BLaER1 (cell line): Measurements from ENCODE around the gene MYT1.
A peak's percentile ranks its signal among the peaks of the same experiment; 100 is the strongest.

Experiments used
- H3K27ac ChIP-seq: shearing (Covaris generic); formaldehyde crosslinking; 2 replicates; pipeline ENCODE4 v1.8.1; 2022
- H3K27me3 ChIP-seq: shearing (Covaris generic); formaldehyde crosslinking; 2 replicates; pipeline ENCODE4 v1.8.1; 2022
- H3K36me3 ChIP-seq: shearing (Covaris generic); formaldehyde crosslinking; 2 replicates; pipeline ENCODE4 v1.8.1; 2022
- H3K4me1 ChIP-seq: shearing (Covaris generic); formaldehyde crosslinking; 2 replicates; pipeline ENCODE4 v1.8.1; 2022
- H3K4me2 ChIP-seq: shearing (Covaris generic); formaldehyde crosslinking; 2 replicates; pipeline ENCODE4 v1.8.1; 2022
- H3K4me3 ChIP-seq: shearing (Covaris generic); formaldehyde crosslinking; 2 replicates; pipeline ENCODE4 v1.8.1; 2022
- H3K9ac ChIP-seq: shearing (Covaris generic); formaldehyde crosslinking; 2 replicates; pipeline ENCODE4 v1.8.1; 2022
- H3K9me3 ChIP-seq: shearing (Covaris generic); formaldehyde crosslinking; 2 replicates; pipeline ENCODE4 v1.8.1; 2022
- H4K20me1 ChIP-seq: shearing (Covaris generic); formaldehyde crosslinking; 2 replicates; pipeline ENCODE4 v1.8.1; 2022
- Cebpa-rat ChIP-seq: shearing (Covaris generic); IDR thresholded peaks from 2 replicates; pipeline ENCODE4 v1.8.1; 2022

MYT1 gene

DNA sequence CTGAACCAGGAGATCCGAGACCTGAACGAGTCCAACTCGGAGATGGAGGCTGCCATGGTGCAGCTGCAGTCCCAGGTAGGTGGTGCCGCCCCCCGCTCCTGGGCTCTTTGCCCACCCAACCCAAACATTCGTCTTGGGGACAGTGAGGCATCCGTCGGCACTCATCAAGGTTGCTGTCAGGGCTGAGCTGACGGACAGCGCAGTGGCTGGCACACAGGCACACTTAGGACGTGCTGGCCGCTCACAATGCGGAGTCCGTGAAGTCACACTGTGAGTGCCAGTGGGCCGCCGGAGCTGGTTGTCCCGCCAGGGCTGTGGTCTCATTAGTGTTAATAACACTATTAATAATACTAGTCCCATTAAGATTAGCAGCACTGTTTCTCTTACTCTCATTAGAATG, 73.1 kb downstream of the MYT1 start:
- Histone ChIP-seq H3K27me3 (no peaks in the 10 kb centered on the region), H3K36me3 (no peaks in the 10 kb centered on the region), H3K4me2 (no peak overlapping the region), H3K4me1 (peaks cover 25% of the 10 kb centered on the region), H4K20me1 (no peaks in the 10 kb centered on the region), H3K9me3 (no peaks in the 10 kb centered on the region), H3K9ac (no peak overlapping the region), H3K27ac (no peak overlapping the region), H3K4me3 (no peak overlapping the region)
- no peak for TF ChIP-seq Cebpa-rat

DNA sequence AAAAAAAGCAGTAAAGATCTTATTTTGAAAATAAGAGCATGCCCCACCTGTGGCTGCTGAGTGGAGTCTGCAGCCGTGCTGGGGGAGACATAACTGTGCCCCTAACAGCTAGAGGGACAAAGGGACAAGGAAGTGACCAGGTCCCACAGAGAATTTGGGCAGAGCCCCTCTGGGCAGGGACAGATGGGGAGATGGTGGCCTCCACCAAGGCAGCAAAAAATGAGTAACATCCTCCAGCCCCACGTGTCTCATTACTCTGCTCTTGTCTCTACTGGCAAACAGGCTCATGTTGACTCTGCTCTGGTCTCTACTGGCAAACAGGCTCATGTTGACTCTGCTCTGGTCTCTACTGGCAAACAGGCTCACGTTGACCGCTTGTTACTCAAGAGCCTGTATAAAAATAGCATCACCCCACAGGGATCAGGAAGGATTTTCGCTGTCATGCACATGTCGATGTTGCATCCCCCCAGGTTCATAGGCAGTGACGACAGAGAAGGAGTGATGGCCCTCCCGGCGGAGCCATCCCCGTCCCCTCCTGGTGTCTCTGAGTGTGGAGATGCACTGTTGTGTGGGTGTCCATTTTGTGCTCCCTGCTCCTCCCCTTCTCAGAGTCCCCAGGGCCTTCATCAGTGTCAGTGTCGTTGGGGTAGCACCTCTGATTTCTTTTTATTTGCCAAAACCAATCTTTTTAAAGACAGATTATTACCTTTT, 74.0 kb downstream of the MYT1 start:
- Histone ChIP-seq H3K4me2 (peak overlapping the region; percentile 60), H3K27me3 (no peaks in the 10 kb centered on the region), H4K20me1 (no peaks in the 10 kb centered on the region), H3K4me3 (no peak overlapping the region), H3K4me1 (peaks cover 27% of the 10 kb centered on the region), H3K9ac (no peak overlapping the region), H3K9me3 (no peaks in the 10 kb centered on the region), H3K36me3 (no peaks in the 10 kb centered on the region), H3K27ac (no peak overlapping the region)
- no peak for TF ChIP-seq Cebpa-rat

DNA sequence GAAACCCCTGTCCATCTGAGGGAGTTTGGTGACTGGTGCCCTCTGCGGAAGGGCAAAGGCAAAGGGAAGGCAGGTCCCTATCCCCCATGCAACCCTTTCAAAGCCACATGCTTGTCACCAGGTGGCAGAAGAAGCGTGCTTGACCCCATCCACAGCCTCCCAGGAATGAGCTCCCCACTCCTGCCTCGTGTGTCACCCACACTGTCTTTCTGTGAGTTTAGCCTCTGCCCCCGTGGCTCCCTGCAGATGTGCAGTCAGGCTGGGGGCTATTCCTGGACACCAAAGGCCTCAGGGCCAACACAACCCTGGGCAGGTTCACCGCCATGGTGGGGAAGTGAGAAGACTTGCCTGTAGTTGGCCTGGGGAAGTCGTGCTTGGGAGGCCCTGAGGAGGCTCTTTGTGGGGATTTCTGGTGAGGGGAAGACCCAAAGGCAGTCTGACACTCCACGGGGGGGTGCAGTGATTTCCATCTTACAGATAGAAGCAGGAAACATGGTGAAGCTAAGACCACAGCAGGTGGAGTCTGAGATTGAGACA, 74.7 kb downstream of the MYT1 start:
- Histone ChIP-seq H4K20me1 (no peaks in the 10 kb centered on the region), H3K4me1 (peaks cover 27% of the 10 kb centered on the region), H3K27me3 (no peaks in the 10 kb centered on the region), H3K4me2 (peak overlapping the region; percentile 60), H3K9me3 (no peaks in the 10 kb centered on the region), H3K9ac (no peak overlapping the region), H3K4me3 (no peak overlapping the region), H3K36me3 (no peaks in the 10 kb centered on the region), H3K27ac (no peak overlapping the region)
- no peak for TF ChIP-seq Cebpa-rat

DNA sequence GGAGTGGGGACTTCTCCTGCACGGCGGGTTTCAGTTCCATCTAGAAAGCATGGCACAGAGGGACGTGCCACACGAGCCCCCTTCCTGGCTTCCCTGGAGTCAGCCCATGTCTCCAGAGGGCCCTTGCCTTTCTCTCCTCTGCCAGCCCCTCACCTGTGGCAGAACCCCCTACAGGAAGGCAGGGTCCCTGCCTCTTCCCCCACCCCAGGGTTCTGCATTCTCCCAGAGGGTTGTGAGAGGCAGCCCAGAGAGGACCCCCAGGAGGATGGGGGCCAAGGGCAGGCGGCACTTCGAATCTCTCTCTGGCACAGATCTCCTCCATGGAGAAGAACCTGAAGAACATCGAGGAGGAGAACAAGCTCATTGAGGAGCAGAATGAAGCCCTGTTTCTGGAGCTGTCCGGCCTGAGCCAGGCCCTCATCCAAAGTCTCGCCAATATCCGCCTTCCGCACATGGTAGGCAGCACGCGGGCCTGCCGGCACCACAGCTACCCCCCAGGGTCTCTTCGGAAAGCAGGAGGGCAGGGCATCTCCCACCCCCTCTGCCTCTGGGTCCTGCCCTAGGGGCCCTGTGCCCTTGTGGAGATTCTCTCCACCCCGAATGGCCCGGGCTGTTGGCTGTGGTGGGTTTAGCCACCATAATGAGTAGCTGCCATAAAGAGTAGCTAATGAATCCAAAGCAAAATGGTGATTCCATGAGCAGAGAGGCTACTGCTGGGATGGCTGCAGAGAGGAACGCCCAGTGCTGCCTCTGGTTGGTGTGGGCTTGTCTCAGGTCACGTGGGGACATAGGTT, 75.4 kb downstream of the MYT1 start:
- no peak overlapping the region for H3K9ac ChIP-seq
- TF ChIP-seq Cebpa-rat, result no peak
- H4K20me1 ChIP-seq, result no peaks in the 10 kb centered on the region
- peak overlapping the region; percentile 60 for H3K4me2 ChIP-seq
- H3K27me3 ChIP-seq, result no peaks in the 10 kb centered on the region
- H3K9me3 ChIP-seq, result no peaks in the 10 kb centered on the region
- no peak overlapping the region for H3K4me3 ChIP-seq
- peaks cover 30% of the 10 kb centered on the region for H3K4me1 ChIP-seq
- no peaks in the 10 kb centered on the region for H3K36me3 ChIP-seq
- H3K27ac ChIP-seq, result no peak overlapping the region

DNA sequence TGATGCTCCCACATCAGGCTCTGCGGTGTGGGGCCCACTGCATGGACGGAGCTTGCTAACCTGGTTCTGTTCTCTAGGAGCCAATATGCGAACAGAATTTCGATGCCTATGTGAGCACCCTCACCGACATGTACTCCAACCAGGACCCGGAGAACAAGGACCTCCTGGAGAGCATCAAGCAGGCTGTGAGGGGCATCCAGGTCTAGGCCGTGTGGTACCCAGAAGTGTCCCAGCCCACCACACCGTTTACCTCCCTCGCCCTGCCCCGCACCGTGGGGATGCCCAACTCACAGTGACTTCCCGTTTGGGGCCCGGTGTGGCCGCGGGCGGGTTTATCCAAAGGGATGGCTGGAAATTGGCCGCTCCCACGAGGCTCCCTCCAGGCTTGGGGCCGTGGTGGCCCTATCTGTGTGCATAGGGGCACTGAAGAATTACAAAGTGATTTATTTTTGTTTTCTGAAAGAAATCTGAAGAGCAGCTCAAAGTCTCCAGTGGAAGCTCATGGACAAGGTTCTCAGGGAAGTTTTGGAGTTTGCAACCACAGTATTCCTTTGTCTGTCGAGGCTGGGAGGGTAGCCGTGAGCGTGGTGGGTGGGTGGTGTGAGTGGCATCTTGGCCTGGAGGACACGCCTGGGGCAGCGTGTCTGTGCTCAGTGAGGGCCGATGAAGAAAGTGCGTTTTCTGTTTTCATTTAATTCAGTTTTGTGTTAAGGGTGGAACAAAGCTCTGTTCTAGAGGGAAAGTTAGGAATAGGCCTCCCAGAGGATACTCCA, 76.2 kb downstream of the MYT1 start:
- Histone ChIP-seq H3K9me3 (no peaks in the 10 kb centered on the region), H3K36me3 (no peaks in the 10 kb centered on the region), H3K27ac (no peak overlapping the region), H3K4me2 (no peak overlapping the region), H3K9ac (no peak overlapping the region), H3K27me3 (no peaks in the 10 kb centered on the region), H3K4me1 (peaks cover 38% of the 10 kb centered on the region), H4K20me1 (no peaks in the 10 kb centered on the region), H3K4me3 (no peak overlapping the region)
- no peak for TF ChIP-seq Cebpa-rat

DNA sequence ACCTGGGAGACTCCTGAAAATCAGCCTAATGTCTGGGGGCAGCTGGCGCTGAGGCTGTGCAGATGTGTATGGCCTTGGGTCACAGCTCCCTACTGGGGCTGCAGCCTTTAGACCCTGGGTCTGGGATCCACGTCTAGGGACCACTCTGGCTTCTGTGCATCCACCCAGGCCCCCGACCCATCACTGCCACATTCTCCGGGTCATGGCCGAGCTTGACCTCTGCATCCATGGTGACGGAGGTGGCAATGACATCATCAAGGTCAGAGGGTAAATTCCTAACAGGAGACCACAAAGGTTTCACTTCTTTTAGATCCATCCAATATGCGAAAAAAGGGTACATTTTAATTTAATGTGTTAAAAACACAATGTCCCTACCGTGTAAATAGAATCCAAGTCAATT, 76.8 kb downstream of the MYT1 start:
- H3K9ac ChIP-seq, result no peak overlapping the region
- H4K20me1 ChIP-seq, result no peaks in the 10 kb centered on the region
- no peak overlapping the region for H3K4me2 ChIP-seq
- peaks cover 40% of the 10 kb centered on the region for H3K4me1 ChIP-seq
- H3K27me3 ChIP-seq, result no peaks in the 10 kb centered on the region
- no peaks in the 10 kb centered on the region for H3K9me3 ChIP-seq
- H3K4me3 ChIP-seq, result no peak overlapping the region
- no peak overlapping the region for H3K27ac ChIP-seq
- TF ChIP-seq Cebpa-rat, result no peak
- H3K36me3 ChIP-seq, result no peaks in the 10 kb centered on the region

DNA sequence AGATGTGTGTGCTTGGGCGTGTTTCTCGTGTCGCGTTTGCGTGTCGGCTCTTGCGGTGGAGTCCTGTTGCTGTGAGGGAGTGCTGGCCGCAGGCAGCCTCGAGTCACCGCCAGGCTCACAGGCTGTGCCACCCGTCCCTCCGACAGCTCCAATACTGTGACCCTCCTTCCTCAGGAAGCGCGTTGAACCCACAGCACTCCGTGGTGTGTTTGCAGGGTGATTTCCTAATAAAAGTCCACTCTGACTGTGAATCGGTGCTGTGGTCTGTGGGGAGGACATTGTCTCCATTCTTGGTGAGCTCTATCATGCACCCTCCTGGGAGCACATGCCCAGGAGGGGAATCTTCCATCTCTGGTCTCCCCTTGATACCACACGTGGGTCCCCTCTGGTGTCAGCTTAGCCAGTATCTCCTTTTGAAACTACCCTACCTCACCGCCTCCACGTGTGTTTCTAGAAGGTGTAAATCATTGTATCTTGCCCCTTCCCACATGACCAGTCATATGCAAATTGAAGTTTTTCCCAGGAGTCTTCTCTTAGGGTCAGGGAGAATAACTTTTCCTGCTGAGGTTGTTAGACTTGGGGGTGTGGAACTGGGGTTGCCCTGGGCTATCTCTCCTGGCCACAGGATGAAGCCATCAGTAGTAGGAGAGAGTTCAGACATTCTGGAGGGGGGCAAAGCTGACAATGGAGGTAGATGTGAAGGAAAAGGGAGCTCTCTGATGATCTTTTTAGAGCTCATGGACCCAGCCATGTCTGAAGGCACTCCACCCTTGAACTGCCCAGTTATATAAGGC, 77.9 kb downstream of the MYT1 start:
- no peaks in the 10 kb centered on the region for H3K9me3 ChIP-seq
- H3K27ac ChIP-seq, result no peak overlapping the region
- no peak for TF ChIP-seq Cebpa-rat
- peaks cover 40% of the 10 kb centered on the region for H3K4me1 ChIP-seq
- no peak overlapping the region for H3K9ac ChIP-seq
- H3K36me3 ChIP-seq, result no peaks in the 10 kb centered on the region
- H4K20me1 ChIP-seq, result no peaks in the 10 kb centered on the region
- no peak overlapping the region for H3K4me3 ChIP-seq
- no peaks in the 10 kb centered on the region for H3K27me3 ChIP-seq
- no peak overlapping the region for H3K4me2 ChIP-seq

DNA sequence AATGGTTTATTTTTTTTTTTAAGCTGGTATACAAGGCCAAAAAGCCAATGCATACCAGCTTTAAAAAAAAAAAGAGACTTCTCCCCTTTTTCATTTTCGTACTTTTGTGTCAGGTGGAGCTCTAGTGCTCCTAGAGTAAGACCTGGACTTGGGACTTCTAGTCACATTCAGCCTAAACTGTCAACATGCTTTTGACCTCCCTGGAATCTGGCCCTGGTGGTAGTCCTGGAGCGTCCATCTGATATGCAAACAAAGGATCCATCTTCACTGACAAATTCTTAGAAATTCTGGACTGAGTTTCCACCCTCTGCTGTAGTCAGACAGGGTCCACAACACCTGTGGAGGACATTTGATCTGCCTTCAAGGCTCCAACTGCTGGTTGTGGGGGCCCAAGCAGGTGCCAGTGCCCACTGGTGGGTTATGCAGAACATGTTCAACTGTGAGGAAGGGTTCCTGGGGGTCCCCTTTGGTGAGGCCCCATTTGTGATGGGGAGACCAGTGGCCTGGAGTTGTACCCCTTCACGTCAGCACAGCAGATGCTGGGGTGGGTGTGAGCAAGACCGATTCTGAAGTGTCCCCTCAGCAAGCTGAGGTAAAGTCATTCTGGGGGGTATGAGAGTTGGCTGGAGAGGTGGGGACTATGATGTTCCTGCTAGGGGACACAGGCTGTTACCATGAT, 78.7 kb downstream of the MYT1 start:
- Histone ChIP-seq H3K4me3 (no peak overlapping the region), H3K27ac (no peak overlapping the region), H3K4me2 (no peak overlapping the region), H4K20me1 (no peaks in the 10 kb centered on the region), H3K27me3 (no peaks in the 10 kb centered on the region), H3K9me3 (no peaks in the 10 kb centered on the region), H3K36me3 (no peaks in the 10 kb centered on the region), H3K9ac (no peak overlapping the region), H3K4me1 (peaks cover 37% of the 10 kb centered on the region)
- no peak for TF ChIP-seq Cebpa-rat
